Measurements from ENCODE around the gene RASAL2.
"Not testable (repeated sequence)": the region's sequence is repeated elsewhere in the genome, so short reads cannot be mapped to it uniquely, and the experiment has no call there.

- TF ChIP-seq CTCF (IDR thresholded peaks at IDR 0.05 in 2 of 3, conservative IDR thresholded peaks at IDR 0.05 in 1 of 3; ENCODE audit: insufficient read depth in 2 of 3, low read depth in 1 of 3, low read length in 3 of 3); MAX (CRISPR knock-in tag; IDR thresholded peaks at IDR 0.05); MCM7 (IDR thresholded peaks at IDR 0.05); POLR2AphosphoS2 (IDR thresholded peaks at IDR 0.05; ENCODE audit: low read length); BRCA1 (IDR thresholded peaks at IDR 0.05); BRCA1 (CRISPR knock-in tag; IDR thresholded peaks at IDR 0.05); ATF3 (IDR thresholded peaks at IDR 0.05); ATF3 (CRISPR knock-in tag; conservative IDR thresholded peaks at IDR 0.05); MEIS2 (IDR thresholded peaks at IDR 0.05; ENCODE audit: partially characterized antibody); JUNB (CRISPR knock-in tag; conservative IDR thresholded peaks at IDR 0.05); MYC (IDR thresholded peaks at IDR 0.05; ENCODE audit: low read depth, low read length); MYC (CRISPR knock-in tag; IDR thresholded peaks at IDR 0.05; ENCODE audit: borderline replicate concordance, low read depth); POLR2H (tag; IDR thresholded peaks at IDR 0.05; ENCODE audit: low read depth); YY1 (IDR thresholded peaks at IDR 0.05; ENCODE audit: borderline replicate concordance in 1 of 3, control insufficient read depth in 1 of 3, extremely low read depth in 1 of 3, insufficient read depth in 3 of 3, insufficient read length in 1 of 3, insufficient replicate concordance in 2 of 3, low read depth in 1 of 3, low read length in 2 of 3); ZZZ3 (IDR thresholded peaks at IDR 0.05); CREB1 (IDR thresholded peaks at IDR 0.05); CREB1 (CRISPR knock-in tag; IDR thresholded peaks at IDR 0.05): not testable (repeated sequence)
These were observed 409.4 kb downstream of the RASAL2 start for GRCh38 chr1:178503316-178503715.

Data from K562 (cell line).